ENCODE measurements around the gene GSTM2.

GSTM2 gene

GRCh38 chr1:109719337-109719837 lies 51.5 kb downstream of the GSTM2 start:
- DNase-seq = no peak

GRCh38 chr1:109721042-109721441 lies 53.2 kb downstream of the GSTM2 start:
- no peak for DNase-seq

GRCh38 chr1:109721971-109722370 lies 54.1 kb downstream of the GSTM2 start:
- no peak for DNase-seq

GRCh38 chr1:109722908-109723691 lies 55.2 kb downstream of the GSTM2 start:
- no peak for DNase-seq
